ENCODE measurements around the gene LRP2. TPM values are rescaled to one million over a fixed set of nuclear protein-coding genes. Genes with fewer than 3 reads are reported as not detected.
"Not testable (repeated sequence)": the region's sequence is repeated elsewhere in the genome, so short reads cannot be mapped to it uniquely, and the experiment has no call there.

Gene LRP2
- 0.01 TPM for polyA plus RNA-seq (2013, experiment 1 of 2; ENCODE audit: insufficient read length)
- not detected for polyA plus RNA-seq (2013, experiment 2 of 2; ENCODE audit: insufficient read length)

GRCh38 chr2:169362118-169362893, at the start of gene LRP2:
Gene LRP2 (minus strand): TSS chr2:169362534. CDS start chr2:169362399, 135 bp downstream.
- no peak for DNase-seq

GRCh38 chr2:169406891-169407290, 44.6 kb upstream of the LRP2 start:
- no peak for DNase-seq

- DNase-seq = not testable (repeated sequence)
Measured at GRCh38 chr2:169399491-169399890, 37.2 kb upstream of the LRP2 start.

GRCh38 chr2:169397697-169398096, 35.4 kb upstream of the LRP2 start:
- no peak for DNase-seq

GRCh38 chr2:169395821-169396374, 33.6 kb upstream of the LRP2 start:
- DNase-seq = no peak

GRCh38 chr2:169393068-169393590, 30.8 kb upstream of the LRP2 start:
- no peak for DNase-seq

GRCh38 chr2:169391236-169391635, 28.9 kb upstream of the LRP2 start:
- DNase-seq = no peak

GRCh38 chr2:169388161-169388560, 25.8 kb upstream of the LRP2 start:
- no peak for DNase-seq

GRCh38 chr2:169386722-169387121, 24.4 kb upstream of the LRP2 start:
- DNase-seq = no peak

- DNase-seq = no peak
Measured at GRCh38 chr2:169384816-169385215, 22.5 kb upstream of the LRP2 start.

GRCh38 chr2:169372561-169372960, 10.2 kb upstream of the LRP2 start:
- no peak for DNase-seq

- DNase-seq = no peak
Measured at GRCh38 chr2:169366066-169366465, 3.7 kb upstream of the LRP2 start.

- DNase-seq = no peak
Measured at GRCh38 chr2:169365029-169365480, 2.7 kb upstream of the LRP2 start.

- DNase-seq = no peak
Measured at GRCh38 chr2:169363560-169364150, 1.3 kb upstream of the LRP2 start.

- no peak for DNase-seq
Measured at GRCh38 chr2:169362894-169363559, 693 bp upstream of the LRP2 start.

- no peak for DNase-seq
Measured at GRCh38 chr2:169361706-169362117, 622 bp downstream of the LRP2 start.

GRCh38 chr2:169360984-169361705, 1.2 kb downstream of the LRP2 start:
- no peak for DNase-seq

GRCh38 chr2:169358016-169358415, 4.3 kb downstream of the LRP2 start:
- no peak for DNase-seq

GRCh38 chr2:169354244-169354643, 8.1 kb downstream of the LRP2 start:
- DNase-seq = no peak

- DNase-seq = no peak
Measured at GRCh38 chr2:169351725-169352124, 10.6 kb downstream of the LRP2 start.

- no peak for DNase-seq
Measured at GRCh38 chr2:169349535-169349934, 12.8 kb downstream of the LRP2 start.
